ENCODE data around the gene ZNF787. TPM values are rescaled to one million over a fixed set of nuclear protein-coding genes. Genes with fewer than 3 reads are reported as not detected.

Gene ZNF787
- total and polyA plus RNA-seq, 2 of the 13 experiments (the other 11 are each of a cell fraction or from before 2014, with no cell fraction given), result 15.1 to 42.8 TPM

DNA sequence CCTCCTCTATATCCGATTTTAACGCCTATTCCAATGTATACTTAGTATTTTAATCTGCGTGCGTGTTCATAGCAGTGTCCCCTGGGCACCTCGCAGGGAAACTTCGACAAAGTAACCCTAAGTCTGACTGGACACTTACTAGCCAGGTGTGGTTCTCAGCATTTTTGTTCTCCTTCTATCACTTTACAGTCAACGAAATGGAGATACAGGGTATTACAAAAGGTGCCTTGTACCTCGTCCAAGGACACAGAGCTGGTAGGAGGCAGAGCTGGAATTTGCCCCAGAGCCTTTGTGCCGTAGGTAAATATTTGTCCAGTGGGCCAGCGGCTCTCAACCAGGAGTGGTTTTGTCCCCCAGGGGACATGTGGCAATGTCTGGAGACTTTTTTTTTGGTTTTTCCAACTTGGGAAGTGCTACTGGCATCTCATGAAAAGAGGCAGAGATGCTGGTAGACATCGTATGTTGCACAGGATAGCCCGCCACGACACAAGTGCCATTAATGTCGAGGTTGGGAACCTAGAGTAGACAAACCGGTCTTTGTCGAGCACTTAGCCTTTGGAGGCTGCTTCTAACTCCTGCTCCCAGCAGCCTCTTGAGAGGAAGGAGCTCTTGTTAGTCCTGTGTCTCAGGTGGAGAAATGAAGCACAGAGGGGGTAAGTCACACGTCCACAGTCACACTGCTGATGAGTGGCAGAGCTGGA, 21.1 kb upstream of the ZNF787 start (continued):
- TF ChIP-seq, protein P1, sequence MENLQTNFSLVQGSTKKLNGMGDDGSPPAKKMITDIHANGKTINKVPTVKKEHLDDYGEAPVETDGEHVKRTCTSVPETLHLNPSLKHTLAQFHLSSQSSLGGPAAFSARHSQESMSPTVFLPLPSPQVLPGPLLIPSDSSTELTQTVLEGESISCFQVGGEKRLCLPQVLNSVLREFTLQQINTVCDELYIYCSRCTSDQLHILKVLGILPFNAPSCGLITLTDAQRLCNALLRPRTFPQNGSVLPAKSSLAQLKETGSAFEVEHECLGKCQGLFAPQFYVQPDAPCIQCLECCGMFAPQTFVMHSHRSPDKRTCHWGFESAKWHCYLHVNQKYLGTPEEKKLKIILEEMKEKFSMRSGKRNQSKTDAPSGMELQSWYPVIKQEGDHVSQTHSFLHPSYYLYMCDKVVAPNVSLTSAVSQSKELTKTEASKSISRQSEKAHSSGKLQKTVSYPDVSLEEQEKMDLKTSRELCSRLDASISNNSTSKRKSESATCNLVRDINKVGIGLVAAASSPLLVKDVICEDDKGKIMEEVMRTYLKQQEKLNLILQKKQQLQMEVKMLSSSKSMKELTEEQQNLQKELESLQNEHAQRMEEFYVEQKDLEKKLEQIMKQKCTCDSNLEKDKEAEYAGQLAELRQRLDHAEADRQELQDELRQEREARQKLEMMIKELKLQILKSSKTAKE (CRISPR knock-in tag; IDR thresholded peaks at IDR 0.05; ENCODE audit: borderline replicate concordance), result peak; percentile 77
- TF ChIP-seq MIXL1 (CRISPR knock-in tag; IDR thresholded peaks at IDR 0.05), result peak; percentile 73
- peak; percentile 59; the same call in 1 of the 2 replicates for TF ChIP-seq CHD4 (IDR thresholded peaks at IDR 0.05; ENCODE audit: borderline replicate concordance, low read length)
- TF ChIP-seq PHF8 (CRISPR knock-in tag; IDR thresholded peaks at IDR 0.05), result 0 out of 2 replicates have a peak, but pooled peaks have one; percentile 37
- TF ChIP-seq, protein P2, sequence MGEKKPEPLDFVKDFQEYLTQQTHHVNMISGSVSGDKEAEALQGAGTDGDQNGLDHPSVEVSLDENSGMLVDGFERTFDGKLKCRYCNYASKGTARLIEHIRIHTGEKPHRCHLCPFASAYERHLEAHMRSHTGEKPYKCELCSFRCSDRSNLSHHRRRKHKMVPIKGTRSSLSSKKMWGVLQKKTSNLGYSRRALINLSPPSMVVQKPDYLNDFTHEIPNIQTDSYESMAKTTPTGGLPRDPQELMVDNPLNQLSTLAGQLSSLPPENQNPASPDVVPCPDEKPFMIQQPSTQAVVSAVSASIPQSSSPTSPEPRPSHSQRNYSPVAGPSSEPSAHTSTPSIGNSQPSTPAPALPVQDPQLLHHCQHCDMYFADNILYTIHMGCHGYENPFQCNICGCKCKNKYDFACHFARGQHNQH (CRISPR knock-in tag; IDR thresholded peaks at IDR 0.05), result peak; percentile 90
- no peak for TF ChIP-seq SMARCE1 (IDR thresholded peaks at IDR 0.05; ENCODE audit: borderline replicate concordance)
- TF ChIP-seq CREM (IDR thresholded peaks at IDR 0.05), result peak; percentile 81
- no peak for TF ChIP-seq CREM (CRISPR knock-in tag; IDR thresholded peaks at IDR 0.05)
- peak; percentile 66; the same call in 1 of the 2 replicates for TF ChIP-seq ZNF335 (CRISPR knock-in tag; IDR thresholded peaks at IDR 0.05)
- no peak for TF ChIP-seq EED (CRISPR knock-in tag; IDR thresholded peaks at IDR 0.05)
- TF ChIP-seq MTA1 (CRISPR knock-in tag; IDR thresholded peaks at IDR 0.05; ENCODE audit: borderline replicate concordance), result 0 out of 2 replicates have a peak, but pooled peaks have one; percentile 33
- peak; percentile 93 for TF ChIP-seq ZGPAT (CRISPR knock-in tag; IDR thresholded peaks at IDR 0.05)
- TF ChIP-seq MATR3 (CRISPR knock-in tag; IDR thresholded peaks at IDR 0.05), result no peak
- no peak; the same call in 1 of the 2 replicates for TF ChIP-seq SIX1 (CRISPR knock-in tag; IDR thresholded peaks at IDR 0.05; ENCODE audit: borderline replicate concordance)
- 0 out of 2 replicates have a peak, but pooled peaks have one; percentile 27 for TF ChIP-seq MXD4 (CRISPR knock-in tag; IDR thresholded peaks at IDR 0.05)
- peak; percentile 41; the same call in 1 of the 2 replicates for TF ChIP-seq ATF1 (CRISPR knock-in tag; IDR thresholded peaks at IDR 0.05)
- no peak for TF ChIP-seq CENPX (CRISPR knock-in tag; IDR thresholded peaks at IDR 0.05)
- TF ChIP-seq, protein P3, sequence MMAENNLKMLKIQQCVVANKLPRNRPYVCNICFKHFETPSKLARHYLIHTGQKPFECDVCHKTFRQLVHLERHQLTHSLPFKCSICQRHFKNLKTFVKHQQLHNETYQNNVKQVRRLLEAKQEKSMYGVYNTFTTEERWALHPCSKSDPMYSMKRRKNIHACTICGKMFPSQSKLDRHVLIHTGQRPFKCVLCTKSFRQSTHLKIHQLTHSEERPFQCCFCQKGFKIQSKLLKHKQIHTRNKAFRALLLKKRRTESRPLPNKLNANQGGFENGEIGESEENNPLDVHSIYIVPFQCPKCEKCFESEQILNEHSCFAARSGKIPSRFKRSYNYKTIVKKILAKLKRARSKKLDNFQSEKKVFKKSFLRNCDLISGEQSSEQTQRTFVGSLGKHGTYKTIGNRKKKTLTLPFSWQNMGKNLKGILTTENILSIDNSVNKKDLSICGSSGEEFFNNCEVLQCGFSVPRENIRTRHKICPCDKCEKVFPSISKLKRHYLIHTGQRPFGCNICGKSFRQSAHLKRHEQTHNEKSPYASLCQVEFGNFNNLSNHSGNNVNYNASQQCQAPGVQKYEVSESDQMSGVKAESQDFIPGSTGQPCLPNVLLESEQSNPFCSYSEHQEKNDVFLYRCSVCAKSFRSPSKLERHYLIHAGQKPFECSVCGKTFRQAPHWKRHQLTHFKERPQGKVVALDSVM (CRISPR knock-in tag; IDR thresholded peaks at IDR 0.05), result 0 out of 2 replicates have a peak, but pooled peaks have one; percentile 41
- peak; percentile 29; the same call in 1 of the 2 replicates for TF ChIP-seq KDM2A (CRISPR knock-in tag; IDR thresholded peaks at IDR 0.05; ENCODE audit: borderline replicate concordance, low read depth)
- no peak for TF ChIP-seq EHMT2 (IDR thresholded peaks at IDR 0.05; ENCODE audit: borderline replicate concordance, low read depth, low read length)
- TF ChIP-seq ETV5 (CRISPR knock-in tag; IDR thresholded peaks at IDR 0.05; ENCODE audit: borderline replicate concordance), result peak; percentile 69; the same call in 1 of the 2 replicates
- peak; percentile 82 for TF ChIP-seq NFIC (IDR thresholded peaks at IDR 0.05; ENCODE audit: low read length)
- TF ChIP-seq KLF6 (CRISPR knock-in tag; IDR thresholded peaks at IDR 0.05), result no peak
- 0 out of 2 replicates have a peak, but pooled peaks have one; percentile 44 for TF ChIP-seq CBFB (CRISPR knock-in tag; IDR thresholded peaks at IDR 0.05)
- TF ChIP-seq MYC (CRISPR knock-in tag; IDR thresholded peaks at IDR 0.05; ENCODE audit: borderline replicate concordance), result peak; percentile 75; the same call in 1 of the 2 replicates

Data from HepG2 (cell line).